ENCODE data around the gene RUFY2.

- TF ChIP-seq POLR2AphosphoS5 (IDR thresholded peaks at IDR 0.05) (no peak), CTCF (IDR thresholded peaks at IDR 0.05) (no peak), EP300 (IDR thresholded peaks at IDR 0.05) (no peak), POLR2A (IDR thresholded peaks at IDR 0.05) (no peak)
Observed at GRCh38 chr10:68446179-68446578, 39.1 kb upstream of the RUFY2 start.

Measured in stomach (tissue), 4 donors.